GM19239 (cell line): ENCODE data around the gene LBHD1.
"Not testable (repeated sequence)": the region's sequence is repeated elsewhere in the genome, so short reads cannot be mapped to it uniquely, and the experiment has no call there.

ENCODE experiments used
- DNase-seq: peaks from one replicate; pipeline ENCODE4 v3.0.0; 2011; ENCODE audit warnings: low spot score; ENCODE audit not compliant: insufficient read length
- FAIRE-seq: peaks from 2 replicates; lab custom pipeline; 2011; peaks lifted over from hg19 to GRCh38; lab: Jason Lieb, UNC

The LBHD1 gene

DNA sequence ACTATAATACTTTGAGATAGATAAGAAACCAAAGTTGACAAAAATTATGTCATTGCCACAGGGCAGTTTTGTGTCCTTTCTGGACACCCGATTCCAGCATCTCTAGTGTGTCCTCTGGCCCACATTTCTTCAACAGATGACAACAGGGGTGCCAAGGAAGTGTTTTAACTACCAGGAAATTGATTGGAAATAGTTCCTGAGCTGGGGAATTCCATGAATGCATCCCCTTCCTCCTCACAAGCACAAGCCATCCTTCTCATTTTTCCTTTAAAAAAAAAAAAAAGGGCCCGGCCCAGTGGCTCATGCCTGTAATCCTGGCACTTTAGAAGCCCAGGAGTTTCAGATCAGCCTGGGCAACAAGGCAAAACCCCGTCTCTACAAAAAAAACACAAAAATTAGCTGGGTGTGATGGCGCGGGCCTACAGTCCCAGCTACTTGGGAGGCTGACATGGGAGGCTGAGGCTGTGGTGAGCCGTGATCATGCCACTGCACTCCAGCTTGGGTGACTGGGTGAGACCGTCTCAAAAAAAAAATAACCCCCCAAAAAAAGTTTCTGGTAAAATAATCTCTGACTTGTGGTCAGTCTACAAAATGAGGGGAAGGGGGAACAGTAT, 49.5 kb downstream of the LBHD1 start:
- no peak for FAIRE-seq
- DNase-seq: no peak

DNA sequence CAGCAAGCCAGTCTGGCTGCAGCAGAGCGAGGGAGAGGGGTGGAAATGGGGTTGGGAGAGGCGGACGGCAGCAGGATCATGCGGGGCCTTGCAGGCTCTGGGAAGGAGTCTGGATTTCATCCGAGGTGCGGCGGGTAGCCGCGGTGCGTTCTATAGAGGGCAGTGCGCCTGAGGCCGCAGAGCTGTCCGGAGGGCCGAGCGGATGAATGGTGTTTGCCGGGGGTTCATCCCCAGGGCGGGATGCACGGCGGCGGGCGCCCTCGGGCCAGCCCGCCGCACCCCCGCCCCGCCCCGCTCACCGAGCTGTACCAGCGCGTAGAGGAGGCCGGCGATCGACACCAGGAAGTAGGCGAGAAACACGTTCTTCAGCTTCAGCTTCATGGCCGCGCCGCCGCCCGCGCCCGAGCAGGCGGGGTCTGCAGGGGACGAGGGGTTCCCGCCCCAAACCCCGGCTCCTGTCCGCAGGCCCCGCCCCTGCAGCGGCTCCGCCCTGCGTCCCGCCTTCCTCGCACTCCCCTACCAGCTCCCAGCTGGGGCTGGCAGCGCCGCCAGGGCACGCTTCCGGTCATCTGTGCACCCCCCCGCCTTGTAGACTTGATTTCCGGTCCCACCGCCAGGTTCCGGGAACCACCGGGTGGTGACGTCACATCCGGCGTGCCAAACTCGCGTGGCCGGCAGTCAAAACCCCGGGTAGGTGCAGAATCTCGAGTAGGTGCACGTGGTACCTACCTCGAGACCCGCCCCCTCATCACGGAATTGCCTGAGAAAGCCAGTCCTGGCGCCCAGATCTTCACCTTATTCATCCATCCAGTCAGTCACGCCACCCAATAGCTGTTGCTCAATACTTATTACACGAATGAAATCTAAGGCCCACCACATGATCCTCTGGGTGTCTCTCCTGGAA, 50.2 kb downstream of the LBHD1 start, which contains the start of gene B3GAT3:
B3GAT3 (minus strand) TSS at position 420 of the 904 bp plus-strand sequence; CDS start at position 381, 39 bp downstream.
- DNase-seq (peak; percentile 99), FAIRE-seq (peak; percentile 95)

DNA sequence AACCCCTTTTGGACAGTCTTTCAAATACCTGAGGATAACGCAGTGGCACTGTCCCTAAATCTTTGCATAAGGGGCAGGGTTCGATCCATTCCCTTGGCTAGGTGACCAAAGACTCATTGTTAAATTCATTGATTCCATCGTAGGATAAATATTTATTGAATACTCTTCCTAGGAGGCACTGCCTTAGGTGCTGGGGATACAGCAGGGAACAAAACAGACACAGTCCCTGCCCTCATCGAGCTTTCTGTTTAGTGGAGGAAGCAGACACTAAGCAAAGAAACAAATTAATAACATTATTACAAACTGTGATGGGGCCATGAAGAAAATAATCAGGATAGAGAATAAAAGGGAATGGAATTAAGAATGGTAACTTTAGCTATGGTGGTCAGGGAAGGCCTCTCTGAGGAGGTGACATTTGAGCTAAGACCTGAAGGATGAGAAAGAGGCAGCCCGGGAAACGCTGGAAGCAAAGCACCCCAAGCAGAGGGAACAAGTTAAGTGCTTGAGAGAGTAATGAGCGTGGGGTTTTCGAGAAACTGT, 51.0 kb downstream of the LBHD1 start:
- FAIRE-seq: peak; percentile 67
- DNase-seq: no peak

DNA sequence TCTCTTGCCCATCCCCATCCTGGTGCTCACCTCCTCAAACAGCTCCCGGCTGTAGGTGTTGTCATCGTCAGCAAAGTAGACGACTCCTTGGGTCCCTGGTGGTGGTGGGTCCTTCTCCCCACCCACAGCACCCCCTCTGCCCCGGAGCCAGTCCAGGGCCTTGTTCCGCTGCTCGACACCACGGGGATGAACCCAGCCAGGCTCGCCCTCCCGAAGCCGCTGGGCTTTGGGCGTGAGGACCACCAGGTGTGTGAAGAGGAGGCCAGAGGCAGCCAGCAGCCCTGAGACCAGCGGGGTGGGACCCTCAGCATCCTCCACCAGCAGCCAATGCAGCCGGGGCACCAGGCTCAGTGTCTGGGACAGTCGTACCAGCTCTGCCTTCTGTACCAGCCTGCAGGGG, 55.1 kb downstream of the LBHD1 start:
- DNase-seq, FAIRE-seq: not testable (repeated sequence)

DNA sequence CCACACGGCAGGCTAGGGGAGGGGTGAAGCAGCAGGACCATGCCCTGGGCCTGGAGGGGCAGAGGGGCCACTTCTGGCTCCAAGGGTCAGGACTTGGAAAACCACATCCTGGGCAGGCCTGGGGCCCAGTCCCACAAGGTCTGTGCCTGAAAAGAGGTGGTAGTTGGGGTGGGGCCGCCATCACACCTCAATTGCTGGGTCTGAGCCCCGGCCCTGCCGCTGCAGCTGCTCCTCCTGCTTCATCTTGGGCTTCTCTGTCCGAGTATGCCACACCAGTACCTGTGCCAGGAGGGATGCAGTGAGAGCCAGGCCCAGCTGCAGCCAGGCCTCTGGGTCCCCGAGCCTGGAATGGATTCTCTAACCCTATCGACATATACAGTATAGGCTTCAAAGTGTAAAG, 56.5 kb downstream of the LBHD1 start:
- DNase-seq: no peak

DNA sequence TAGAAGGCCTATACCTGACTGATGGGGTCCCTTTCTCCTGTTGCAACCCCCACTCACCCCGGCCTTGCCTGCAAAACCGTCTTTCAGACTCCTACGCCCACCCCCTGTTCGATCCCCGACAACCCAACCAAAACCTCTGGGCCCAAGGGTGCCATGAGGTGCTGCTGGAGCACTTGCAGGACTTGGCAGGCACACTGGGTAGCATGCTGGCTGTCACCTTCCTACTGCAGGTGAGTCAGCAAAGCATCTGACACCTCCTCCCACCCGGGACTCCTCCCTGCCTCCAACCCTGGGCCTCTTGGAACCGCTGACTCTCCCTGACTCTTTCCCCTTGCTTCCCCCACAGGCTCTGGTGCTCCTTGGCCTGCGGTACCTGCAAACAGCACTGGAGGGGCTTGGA, 57.8 kb downstream of the LBHD1 start:
- DNase-seq: no peak
- no peak for FAIRE-seq

More for the DNA sequence above, 56.5 kb downstream of the LBHD1 start:
- FAIRE-seq: no peak

DNA sequence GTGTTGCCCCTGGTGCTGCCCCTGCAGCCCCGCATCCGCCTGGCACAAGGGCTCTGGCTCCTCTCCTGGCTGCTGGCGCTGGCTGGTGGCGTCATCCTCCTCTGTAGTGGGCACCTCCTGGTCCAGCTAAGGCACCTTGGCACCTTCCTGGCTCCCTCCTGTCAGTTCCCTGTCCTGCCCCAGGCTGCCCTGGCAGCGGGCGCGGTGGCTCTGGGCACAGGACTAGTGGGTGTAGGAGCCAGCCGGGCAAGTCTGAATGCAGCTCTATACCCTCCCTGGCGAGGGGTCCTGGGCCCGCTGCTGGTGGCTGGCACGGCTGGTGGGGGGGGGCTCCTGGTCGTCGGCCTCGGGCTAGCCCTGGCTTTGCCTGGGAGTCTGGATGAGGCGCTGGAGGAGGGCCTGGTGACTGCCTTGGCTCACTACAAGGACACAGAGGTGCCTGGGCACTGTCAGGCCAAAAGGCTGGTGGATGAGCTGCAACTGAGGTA, 58.7 kb downstream of the LBHD1 start:
- DNase-seq (no peak), FAIRE-seq (no peak)
